CD4-positive, alpha-beta T cell treated with Interleukin-6 for 4 hours (primary cell): Measurements from ENCODE around the gene DUSP12.
"Not testable (repeated sequence)": the region's sequence is repeated elsewhere in the genome, so short reads cannot be mapped to it uniquely, and the experiment has no call there.

Experiments
- DNase-seq: peaks from one replicate; pipeline ENCODE4 v3.0.0-alpha.2; 2020; ENCODE audit warnings: mixed read lengths

DUSP12 gene, protein sequence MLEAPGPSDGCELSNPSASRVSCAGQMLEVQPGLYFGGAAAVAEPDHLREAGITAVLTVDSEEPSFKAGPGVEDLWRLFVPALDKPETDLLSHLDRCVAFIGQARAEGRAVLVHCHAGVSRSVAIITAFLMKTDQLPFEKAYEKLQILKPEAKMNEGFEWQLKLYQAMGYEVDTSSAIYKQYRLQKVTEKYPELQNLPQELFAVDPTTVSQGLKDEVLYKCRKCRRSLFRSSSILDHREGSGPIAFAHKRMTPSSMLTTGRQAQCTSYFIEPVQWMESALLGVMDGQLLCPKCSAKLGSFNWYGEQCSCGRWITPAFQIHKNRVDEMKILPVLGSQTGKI

GRCh38 chr1:161749509-161750407 is at the start of gene DUSP12:
TSS of gene DUSP12 (plus strand) at chr1:161749786. CDS start at chr1:161749802, 16 bp downstream.
- peak; percentile 88 for DNase-seq

DNA sequence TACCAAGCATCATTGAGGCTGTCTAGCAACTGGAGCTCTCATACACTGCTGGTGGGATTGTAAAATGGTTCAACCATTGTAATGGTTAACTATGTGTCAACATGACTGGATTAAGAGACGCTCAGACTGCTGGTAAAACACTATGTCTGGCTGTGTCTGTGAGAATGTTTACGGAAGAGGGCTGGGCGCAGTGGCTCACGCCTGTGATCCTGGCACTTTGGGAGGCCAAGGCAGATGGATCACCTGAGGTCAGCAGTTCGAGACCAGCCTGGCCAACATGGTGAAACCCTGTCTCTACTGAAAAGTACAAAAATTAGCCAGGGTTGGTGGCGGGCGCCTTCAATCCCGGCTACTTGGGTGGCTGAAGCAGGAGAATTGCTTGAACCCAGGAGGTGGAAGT is 47.3 kb upstream of the DUSP12 start:
- DNase-seq = no peak

GRCh38 chr1:161705537-161705936 is 44.0 kb upstream of the DUSP12 start:
- DNase-seq = no peak

DNA sequence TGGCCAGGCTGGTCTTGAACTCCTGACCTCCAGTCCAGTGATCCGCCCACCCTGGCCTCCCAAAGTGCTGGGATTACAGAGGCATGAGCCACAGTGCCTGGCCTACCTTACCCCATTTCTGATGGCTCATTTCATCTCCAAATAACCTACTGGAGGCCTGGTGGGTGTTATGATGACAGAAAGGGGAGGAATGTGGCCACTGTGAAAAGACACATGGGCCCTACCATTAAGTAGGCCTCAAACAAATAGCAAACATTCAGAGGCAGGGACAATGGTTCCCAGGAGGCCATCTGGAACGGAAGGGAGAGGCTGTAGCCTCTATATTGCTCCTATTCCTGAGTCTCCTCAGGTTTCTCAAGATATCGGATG is 43.5 kb upstream of the DUSP12 start:
- DNase-seq = no peak

DNA sequence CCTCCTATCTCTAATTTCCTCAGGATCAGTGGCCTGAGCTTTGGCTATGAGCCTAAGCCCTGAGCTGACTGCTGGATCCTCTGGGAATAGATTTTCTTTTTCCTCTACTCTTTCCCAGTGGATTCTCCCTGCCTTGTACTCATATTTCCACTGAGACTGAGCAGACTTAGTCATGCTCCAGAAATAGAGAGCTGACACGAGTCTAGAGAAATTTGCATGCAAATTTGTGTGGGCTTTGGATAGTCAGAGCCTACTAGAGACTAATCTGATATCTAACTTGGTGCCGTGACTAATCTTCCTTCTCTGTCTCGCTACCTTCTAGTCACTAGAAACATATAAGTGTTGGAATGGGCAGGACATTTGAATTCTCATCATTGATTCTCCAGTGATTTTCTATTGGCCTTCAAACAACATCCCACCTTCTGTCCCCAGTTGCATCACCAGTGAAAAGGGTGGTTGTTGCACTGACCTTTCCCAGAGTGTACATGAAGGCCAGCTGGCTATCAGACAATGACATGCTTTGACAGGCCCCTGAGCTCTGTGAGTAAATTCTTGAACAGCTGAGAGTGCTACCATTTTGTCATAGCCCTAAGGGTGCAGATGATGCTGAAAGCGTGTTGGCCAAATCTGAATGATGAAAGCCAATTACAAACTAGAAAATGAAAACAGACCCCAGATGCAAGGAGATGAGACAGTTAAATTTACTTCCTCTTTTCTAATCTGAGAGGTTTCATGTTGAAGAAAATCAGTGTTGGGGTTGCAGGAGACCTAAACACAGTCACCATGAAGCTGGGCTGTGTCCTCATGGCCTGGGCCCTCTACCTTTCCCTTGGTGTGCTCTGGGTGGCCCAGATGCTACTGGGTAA is 42.9 kb upstream of the DUSP12 start, which contains the start of gene FCRLA:
Gene FCRLA, plus strand, starts transcription at position 748 of the 866 bp plus-strand sequence. Its CDS starts 36 bp downstream, at position 784.
- DNase-seq = no peak

DNA sequence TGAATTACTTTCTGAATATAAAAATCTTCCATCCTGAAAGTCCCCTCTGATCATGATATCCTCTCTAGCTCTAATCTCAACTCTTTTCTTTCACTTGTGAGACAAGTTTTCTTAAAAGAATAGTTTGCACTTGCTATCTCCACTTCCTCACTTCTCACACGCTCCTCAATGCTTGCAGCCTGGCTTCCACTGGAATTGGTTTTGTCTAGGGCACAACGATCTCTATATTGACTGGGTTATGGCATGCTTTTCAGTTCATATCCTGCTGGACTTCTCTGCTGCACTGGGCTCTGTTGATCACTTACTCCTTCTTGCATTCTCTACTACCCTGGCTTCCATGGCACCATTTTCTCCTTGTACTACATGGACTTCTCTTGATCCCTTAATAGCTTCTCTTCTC is 42.1 kb upstream of the DUSP12 start:
- DNase-seq = no peak

GRCh38 chr1:161709373-161709772 is 40.2 kb upstream of the DUSP12 start:
- DNase-seq = no peak

DNA sequence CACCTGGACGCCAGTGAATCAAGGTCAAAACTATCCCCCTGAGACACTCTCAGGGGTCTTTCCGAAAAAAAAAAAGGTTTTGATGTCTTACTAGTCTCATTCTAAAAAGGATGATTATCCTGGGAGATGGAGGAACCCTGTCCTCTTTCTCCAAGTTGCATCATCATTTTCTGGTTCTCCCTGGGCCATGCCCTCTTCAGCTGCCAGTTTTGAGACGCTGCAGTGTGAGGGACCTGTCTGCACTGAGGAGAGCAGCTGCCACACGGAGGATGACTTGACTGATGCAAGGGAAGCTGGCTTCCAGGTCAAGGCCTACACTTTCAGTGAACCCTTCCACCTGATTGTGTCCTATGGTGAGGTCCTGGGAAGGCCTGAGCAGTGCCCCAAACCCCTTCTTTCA is 39.0 kb upstream of the DUSP12 start:
- DNase-seq = no peak

DNA sequence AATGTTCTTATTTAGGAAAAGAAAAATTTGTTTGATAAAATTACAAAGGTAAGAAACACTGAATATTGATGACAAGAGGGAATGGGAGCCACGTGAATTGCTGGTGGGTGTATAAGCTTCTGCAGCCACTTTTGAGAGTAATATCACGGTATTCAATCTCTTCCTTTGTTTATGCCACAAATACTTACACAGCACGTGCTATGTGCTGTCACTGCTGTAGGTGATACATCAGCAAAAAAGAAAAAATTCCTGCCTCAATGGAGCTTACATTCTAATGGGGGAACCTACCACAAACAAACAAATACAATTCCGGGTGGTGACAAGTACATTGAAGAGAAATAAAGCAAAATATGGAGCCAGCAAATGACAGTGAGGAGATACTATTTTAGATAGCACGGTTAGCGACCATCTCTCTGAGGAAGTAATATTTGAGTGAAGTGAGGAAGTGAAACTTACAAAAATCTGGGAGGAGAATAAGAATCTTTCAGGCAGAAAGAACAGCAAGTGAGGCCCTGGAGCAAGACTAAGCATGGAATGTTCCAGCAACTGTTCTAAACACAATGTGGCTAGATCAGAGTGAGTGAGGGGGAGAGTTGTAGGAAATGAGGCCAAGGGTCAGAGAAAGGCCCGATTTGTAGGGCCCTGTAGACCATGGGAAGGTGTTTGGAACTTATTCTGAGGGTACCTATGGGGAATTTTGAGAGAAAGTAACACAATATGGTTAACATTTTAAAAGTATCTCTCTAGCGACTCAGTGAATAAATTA is 30.8 kb upstream of the DUSP12 start:
- no peak for DNase-seq

GRCh38 chr1:161719325-161719611 is 30.3 kb upstream of the DUSP12 start:
- no peak for DNase-seq

- no peak for DNase-seq
These were observed 29.2 kb upstream of the DUSP12 start for GRCh38 chr1:161720422-161720821.

- DNase-seq = no peak
These were observed 28.4 kb upstream of the DUSP12 start, which contains the start of gene FCRLB for GRCh38 chr1:161720956-161721737. TSS of gene FCRLB (plus strand) at chr1:161721544. CDS start at chr1:161722673, 1,129 bp downstream.

DNA sequence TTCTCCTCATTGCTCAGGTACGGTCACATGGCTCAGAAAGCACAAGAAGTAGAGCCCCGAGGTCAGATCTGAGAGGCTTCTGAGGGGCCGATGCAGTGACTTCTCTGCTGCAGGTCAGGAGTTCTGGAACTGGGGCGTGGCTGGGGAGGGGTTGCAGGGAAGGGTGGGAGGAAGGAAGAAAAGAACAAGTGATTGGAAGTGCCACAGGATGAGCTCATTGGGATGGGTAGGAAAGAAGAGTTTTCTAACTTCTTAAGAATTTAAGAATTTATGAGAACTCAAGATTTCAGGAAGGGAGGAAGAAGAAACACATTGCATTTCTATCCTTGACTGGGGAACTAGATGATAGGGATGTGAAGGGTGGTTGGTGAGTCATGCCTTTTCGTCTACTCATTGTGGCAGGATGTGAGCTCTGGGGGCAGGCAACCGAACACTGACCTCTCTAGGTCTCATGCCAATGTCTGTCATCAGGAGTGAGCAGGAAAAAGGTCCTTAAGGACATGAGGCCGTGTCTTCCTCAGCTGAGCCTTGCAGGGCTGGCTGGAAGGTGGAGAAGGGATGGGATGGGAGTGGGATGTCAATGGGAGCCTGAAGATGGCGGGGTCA is 27.7 kb upstream of the DUSP12 start:
- peak; percentile 5 for DNase-seq

DNA sequence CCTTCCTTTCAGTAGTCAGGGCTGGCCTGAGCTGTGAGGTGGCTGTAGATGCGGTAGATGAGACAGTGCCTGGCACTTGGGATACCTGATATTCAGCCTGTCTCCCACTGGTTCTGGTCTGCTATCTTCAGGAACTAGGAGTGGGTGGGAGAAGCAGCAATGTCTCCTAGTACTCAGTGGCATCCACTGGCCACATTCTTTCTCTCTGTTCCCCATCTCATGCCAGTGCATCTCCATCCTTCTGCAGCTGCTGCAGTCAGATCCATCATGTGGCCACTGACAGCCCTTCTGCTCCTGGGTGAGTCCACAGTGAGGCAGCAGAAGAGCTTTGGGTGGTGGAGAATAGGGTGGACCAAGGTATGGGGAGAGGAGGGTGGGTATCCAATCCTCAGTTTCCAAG is 27.2 kb upstream of the DUSP12 start:
- DNase-seq = no peak

DNA sequence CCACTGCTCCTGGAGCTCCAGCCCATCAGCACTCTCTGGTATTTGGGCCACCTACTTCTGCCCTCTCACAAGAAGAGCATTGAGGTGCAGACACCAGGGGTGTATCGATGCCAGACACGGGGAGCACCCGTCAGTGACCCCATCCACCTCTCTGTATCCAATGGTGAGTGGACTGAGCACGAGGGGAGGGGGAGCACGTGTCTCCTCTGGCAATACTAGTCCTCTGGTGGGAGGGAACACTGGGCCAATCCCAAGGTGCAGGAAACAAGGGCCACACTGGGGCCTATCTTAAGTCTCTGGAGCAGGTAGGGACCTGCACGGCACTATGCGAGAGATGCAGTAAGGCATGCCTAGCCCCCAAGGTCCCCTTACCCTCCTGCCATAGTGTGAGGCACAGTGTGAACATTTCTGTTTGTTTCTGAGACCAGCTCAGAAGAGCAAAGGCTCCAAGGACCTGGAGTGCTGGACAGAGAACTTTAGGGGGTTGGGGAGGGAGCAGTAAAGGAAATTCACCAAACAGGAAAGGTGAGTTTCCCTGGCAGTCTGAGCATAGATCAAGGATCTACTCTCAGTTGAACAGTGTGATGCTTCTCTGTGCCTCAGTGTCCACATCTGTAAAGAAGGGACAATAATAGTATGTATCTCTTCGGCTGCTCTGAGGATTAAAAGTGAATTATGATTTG is 26.0 kb upstream of the DUSP12 start:
- DNase-seq = no peak

- DNase-seq = not testable (repeated sequence)
These were observed 24.2 kb upstream of the DUSP12 start for GRCh38 chr1:161725258-161725907.

- DNase-seq = peak; percentile 44
These were observed 23.6 kb upstream of the DUSP12 start for GRCh38 chr1:161725908-161726472.

- DNase-seq = peak; percentile 86
These were observed 22.9 kb upstream of the DUSP12 start for GRCh38 chr1:161726473-161727255.
